CD4-positive, alpha-beta T cell treated with Interleukin-2 at 100 ng/mL for 4 hours (primary cell): ENCODE measurements around the gene LONRF3.
A peak's percentile ranks its signal among the peaks of the same experiment; 100 is the strongest.

Experiments
- DNase-seq: peaks from one replicate; pipeline ENCODE4 v3.0.0-alpha.2; 2020; ENCODE audit warnings: low spot score

The LONRF3 gene

DNA sequence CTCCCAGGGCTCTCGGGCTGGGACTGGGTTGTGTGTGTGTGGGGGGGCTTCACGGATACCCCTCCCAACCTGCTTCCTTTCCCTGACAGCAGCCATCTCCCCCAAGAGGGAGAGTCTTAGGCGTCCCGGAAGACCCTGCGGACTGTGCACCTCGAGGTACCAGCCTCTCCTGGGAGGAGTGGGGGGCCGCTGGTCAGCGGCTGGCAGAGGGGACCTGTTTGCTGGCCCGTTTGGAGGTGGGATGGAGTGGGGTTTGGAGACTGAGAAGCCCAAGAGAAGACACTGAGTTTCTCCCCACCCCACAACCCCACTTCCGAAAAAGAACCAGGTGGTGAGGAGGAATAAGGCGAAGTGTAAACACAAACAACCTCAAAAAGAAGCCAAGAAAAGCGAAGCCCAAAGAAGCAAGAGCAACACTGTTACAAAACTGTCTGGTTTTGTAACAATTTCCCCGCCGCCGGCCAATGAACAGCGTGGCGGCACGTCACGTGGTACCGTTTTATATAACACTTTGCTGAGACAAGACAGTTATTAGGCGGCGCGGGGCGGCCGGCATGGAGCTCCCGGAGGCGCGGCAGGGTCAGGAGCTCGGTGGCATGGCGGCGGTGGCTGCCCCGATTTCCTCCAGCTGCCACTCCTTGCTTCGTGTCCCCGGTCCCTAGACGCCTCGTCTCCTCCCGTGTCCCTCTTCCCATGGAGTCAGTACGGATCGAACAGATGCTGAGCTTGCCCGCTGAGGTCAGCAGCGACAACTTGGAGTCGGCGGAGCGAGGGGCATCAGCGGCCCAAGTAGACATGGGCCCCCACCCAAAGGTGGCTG is at the start of gene LONRF3:
Gene LONRF3, plus strand, starts transcription at position 531 of the 820 bp plus-strand sequence. Its CDS starts 163 bp downstream, at position 694.
- DNase-seq, result peak; percentile 66

GRCh38 chrX:118928151-118928550 is 46.3 kb upstream of the LONRF3 start:
- no peak for DNase-seq

GRCh38 chrX:118935352-118935751 is 39.1 kb upstream of the LONRF3 start:
- DNase-seq, result no peak

GRCh38 chrX:118941147-118941546 is 33.3 kb upstream of the LONRF3 start:
- DNase-seq, result no peak

- DNase-seq, result no peak
Observed at GRCh38 chrX:118943102-118943501, 31.3 kb upstream of the LONRF3 start.

DNA sequence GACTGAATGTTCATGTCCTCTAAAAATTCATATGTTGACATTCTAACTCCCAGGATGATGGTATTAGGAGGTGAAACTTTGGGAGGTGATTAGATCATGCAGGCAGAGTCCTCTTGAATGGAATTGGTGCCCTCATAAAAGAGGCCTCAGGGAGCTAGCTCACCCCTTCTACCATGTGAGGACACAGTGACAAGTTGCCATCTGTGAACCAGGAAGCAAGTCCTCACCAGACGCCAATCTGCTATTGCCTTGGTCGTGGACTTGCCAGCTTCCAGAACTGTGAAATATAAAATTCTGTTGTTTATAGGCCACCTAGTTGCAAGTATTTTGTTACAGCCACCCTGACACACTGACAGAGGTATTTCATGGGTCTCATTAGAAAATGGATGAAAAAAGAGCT is 28.5 kb upstream of the LONRF3 start:
- no peak for DNase-seq

DNA sequence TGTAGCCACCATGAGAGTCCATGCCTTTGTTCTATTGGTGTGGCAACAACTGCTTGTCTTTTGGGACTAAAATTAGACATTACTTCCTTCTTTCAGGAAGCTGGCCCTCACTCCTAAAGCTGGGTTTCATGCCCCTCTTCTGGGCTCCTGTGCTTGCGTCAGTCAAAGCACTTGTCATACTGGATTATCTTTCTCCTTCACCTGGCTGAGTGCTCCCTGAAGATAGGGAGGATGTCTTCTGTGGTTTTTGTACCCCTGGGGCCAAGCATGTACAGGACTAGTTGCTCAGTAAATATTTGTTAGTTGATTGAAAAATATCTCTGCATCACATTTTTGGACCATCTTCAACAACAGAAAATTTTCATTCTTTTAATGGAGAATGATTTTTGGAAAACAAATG is 26.1 kb upstream of the LONRF3 start:
- no peak for DNase-seq

- DNase-seq, result no peak
Observed at GRCh38 chrX:118961866-118962560, 12.4 kb upstream of the LONRF3 start.

GRCh38 chrX:118963159-118963558 is 11.3 kb upstream of the LONRF3 start:
- DNase-seq, result no peak

DNA sequence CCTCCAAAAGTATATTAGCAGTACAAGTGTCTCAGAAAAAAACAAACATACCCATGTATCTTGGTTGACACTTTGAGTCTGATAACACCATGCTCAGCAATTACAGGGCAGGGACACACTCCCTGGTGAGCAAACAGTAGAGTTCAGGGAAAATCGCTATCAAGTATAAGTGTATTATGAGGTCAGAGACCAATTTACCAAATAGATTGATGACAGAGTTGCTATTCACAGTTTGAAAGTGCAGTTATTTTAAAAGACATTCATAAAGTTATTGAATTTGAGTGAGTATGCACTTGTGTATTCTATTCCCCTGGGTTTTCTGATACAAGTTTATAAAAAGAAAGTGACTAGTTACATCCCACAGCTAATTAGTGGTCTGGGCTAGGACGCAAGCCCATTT is 10.2 kb upstream of the LONRF3 start:
- no peak for DNase-seq

GRCh38 chrX:118965395-118965794 is 9.0 kb upstream of the LONRF3 start:
- DNase-seq, result no peak

GRCh38 chrX:118968031-118968430 is 6.4 kb upstream of the LONRF3 start:
- DNase-seq, result no peak

GRCh38 chrX:118971552-118971951 is 2.9 kb upstream of the LONRF3 start:
- DNase-seq, result no peak

DNA sequence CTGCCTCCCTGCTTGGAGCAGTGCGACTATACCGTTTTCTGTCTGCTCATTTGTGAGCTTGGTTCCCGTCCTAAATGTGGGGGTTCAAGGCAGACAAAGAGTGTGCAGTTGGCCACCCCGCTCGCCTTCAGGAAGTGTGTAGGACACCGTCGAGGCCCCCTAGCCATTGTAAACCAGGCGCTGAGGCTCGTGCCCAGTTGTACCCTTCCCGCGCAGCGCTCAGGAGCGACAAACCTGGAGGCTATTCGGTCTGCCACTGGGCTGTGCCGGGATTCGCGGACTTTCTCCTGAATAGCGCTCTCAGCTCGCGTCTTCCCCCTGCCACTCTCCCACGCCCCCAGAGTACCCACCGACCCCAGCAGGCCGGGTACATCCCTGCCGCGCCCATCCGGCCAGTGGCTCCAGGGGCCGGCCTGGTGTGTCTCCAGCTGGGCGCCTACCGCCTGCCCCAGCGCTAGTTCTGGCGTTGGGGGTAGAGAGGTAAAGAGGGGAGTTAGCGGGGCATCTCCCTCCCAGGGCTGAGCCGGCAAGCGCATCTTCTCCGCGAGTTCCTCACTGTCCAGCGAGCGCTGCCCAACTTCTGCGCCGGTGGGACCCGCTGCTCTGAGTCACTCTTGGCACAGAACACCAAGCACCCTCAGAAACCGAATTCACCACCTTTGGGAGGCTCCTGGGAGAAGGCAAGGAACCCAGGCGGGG is 880 bp upstream of the LONRF3 start:
- DNase-seq, result no peak

GRCh38 chrX:118974908-118975671 is 672 bp downstream of the LONRF3 start:
- peak; percentile 26 for DNase-seq

DNA sequence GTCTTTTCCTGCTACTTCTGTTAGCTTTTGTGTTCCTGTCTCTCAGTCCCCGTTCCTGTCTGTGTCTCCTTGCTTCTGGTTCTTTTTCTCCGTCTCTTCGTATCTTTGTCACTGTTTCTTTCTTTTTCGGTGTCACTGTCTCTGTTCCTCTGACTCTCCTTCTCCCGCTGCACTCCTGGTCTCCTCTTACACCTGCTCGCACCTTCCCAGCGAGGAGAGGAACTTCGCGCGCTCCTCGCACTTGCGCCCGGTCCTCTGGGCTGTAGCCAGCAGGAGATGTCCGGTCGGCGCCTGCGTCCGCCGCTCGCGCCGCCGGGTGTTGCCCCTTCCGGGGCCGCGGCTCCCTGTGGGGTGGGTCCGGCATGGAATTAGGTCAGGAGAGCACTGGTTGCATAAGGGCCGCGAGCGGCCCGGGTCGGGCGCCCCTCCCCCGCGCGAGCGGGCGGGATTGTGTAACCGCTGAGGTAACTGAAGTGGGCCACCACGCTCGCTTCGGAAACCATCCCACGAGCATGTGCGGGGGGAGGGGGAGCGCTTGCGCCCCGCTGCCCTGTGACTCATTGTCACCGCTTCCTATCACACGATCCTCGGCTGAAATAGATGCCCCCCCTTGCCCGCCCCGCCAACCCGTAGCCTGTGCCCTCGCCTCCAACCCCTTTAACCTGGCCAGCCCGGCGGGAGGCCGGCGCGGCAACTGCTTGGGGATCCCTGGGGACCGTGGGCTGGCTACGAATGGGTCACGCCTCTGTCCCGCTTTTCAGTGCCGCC is 1.6 kb downstream of the LONRF3 start:
- DNase-seq, result peak; percentile 67

- DNase-seq, result no peak
Observed at GRCh38 chrX:118976599-118977340, 2.4 kb downstream of the LONRF3 start.

- no peak for DNase-seq
Observed at GRCh38 chrX:118977424-118977823, 3.0 kb downstream of the LONRF3 start.

DNA sequence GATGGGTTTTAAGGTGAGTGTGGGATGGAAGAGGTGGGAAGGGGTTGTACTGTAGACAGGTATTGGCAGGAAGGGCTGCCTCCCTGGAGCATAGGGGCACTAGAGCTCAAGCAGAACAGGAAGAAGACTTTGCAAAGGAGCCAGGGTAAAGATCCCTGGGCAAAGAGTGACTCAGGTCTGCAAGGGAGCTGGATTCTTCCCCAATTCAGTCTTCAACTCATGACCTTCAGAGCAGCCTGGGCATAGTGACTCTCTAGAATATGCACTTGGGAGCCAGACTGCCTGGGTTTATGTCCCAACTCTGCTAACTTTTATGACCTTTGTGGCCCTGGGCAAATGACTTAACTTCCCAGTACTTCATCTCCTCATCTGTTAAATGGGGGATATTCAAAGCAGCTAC is 4.0 kb downstream of the LONRF3 start:
- DNase-seq, result no peak

GRCh38 chrX:118980761-118981160 is 6.3 kb downstream of the LONRF3 start:
- DNase-seq, result no peak

DNA sequence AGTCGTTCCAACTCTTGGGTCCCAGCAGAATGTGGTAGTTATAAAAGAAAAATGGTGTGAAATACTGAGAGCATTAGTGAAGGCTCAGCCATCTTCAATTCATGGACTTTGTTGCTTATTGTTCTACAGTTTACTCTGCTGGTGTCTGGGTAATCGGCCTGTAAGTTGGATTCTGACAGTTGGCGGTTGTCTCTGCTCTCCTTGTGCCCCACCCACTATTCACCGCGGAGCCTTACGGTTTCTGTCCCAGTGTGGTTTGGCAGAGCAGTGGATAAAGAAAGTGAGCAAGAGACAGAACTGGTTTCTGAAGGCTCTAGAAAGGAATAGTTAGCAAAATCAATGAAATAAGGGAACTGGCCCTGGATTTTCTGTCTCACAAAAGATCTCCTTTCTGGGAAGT is 9.1 kb downstream of the LONRF3 start:
- DNase-seq, result no peak
